Effector memory CD8-positive, alpha-beta T cell (primary cell): ENCODE results near the gene KCTD2.

Experiments
- ATAC-seq: fragments of 150-1000 bp; cut with Tn5 transposase; replicated peaks from 2 replicates; pipeline ENCODE4 v1.10.0; 2021; ENCODE audit warnings: mild to moderate bottlenecking, moderate library complexity
- DNase-seq, 3 experiments: peaks; one replicate each; pipeline ENCODE4 v3.0.0; 2021
- H3K27ac Mint-ChIP-seq, 2 donors: one replicate each; pipeline ENCODE4 v1.8.0; 2022; ENCODE audit warnings: mild to moderate bottlenecking in 2 of 2, mixed read lengths in 2 of 2, moderate library complexity in 2 of 2
- H3K27me3 Mint-ChIP-seq, 2 donors: one replicate each; pipeline ENCODE4 v1.8.0; 2022; ENCODE audit warnings: mixed read lengths in 2 of 2
- H3K36me3 Mint-ChIP-seq: one replicate; pipeline ENCODE4 v1.8.0; 2022; ENCODE audit warnings: mild to moderate bottlenecking, moderate library complexity, mixed read lengths; ENCODE audit not compliant: insufficient read depth
- H3K4me1 Mint-ChIP-seq, 2 donors: one replicate each; pipeline ENCODE4 v1.8.0; 2022; ENCODE audit warnings: low read depth in 2 of 2, mixed read lengths in 2 of 2
- H3K4me3 Mint-ChIP-seq, 2 donors: one replicate each; pipeline ENCODE4 v1.8.0; 2022; ENCODE audit warnings: mild to moderate bottlenecking in 2 of 2, mixed read lengths in 2 of 2, moderate library complexity in 2 of 2
- H3K9me3 Mint-ChIP-seq, 2 donors: one replicate each; pipeline ENCODE4 v1.8.0; 2022; ENCODE audit warnings: mixed read lengths in 2 of 2

KCTD2 gene

GRCh38 chr17:75093548-75094158 is 46.6 kb downstream of the KCTD2 start:
- DNase-seq (no peak), ATAC-seq (no peak)
- Mint-ChIP-seq H3K4me3 (no peak overlapping the region), H3K27ac (no peak overlapping the region), H3K36me3 (peaks cover 3% of the 10 kb centered on the region), H3K9me3 (no peaks in the 10 kb centered on the region), H3K4me1 (peaks cover 3% of the 10 kb centered on the region in 2 donors), H3K27me3 (no peaks in the 10 kb centered on the region)

DNA sequence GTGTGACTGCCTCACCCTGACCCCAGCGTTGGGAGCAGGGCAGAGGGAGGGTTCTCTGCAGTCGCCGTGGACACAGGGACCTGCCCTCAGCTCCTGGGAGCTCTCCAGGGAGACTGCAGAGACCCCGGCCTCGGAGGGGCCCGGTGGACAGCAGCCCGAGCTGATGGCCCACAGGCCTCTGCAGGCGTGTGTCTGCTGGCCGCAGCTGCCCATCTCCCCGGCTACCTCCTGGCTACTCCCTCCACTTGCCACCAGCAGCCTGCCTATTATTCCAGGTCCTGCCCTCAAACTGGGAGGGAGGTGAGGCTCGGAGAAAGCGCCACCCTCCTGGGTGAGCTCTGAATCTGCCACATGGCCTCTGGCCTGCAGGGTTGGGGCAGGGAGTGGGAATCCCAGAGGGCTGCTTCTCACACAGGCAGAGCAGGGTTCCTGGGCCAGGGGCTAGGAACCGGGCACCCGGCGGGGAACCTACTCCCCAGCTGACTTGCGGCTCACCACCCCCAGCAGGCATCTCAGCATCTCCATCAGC is 47.9 kb downstream of the KCTD2 start:
- peaks cover 3% of the 10 kb centered on the region in 2 donors for H3K4me1 Mint-ChIP-seq
- no peak overlapping the region for H3K4me3 Mint-ChIP-seq

DNA sequence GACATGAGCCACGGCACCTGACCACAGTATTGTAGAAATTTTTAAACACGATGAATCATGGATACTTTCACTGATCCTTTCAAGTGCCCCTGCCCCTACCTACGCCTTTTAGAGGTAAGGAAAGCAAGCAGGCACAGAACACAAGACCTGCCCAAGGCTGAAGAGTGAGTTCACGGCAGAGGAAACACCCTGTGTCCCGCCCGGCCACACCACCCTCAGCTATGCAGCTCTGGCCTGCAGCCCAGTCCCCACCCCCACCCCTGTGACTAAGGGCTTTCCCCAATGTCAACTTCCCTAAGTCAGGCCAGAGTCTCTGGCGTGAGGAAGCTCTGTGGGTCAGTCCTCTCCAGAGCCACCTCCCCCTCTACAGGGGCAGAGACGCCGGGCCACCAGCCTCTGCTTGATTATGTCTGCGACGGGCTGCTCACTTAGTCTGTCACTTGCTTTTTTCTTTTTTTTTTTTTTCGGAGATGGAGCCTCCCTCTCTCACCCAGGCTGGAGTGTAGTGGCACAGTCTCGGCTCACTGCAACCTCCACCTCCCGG is 49.1 kb downstream of the KCTD2 start:
- no peak overlapping the region for H3K4me3 Mint-ChIP-seq
- H3K9me3 Mint-ChIP-seq = no peaks in the 10 kb centered on the region
- no peaks in the 10 kb centered on the region for H3K27me3 Mint-ChIP-seq
- no peaks in the 10 kb centered on the region for H3K4me1 Mint-ChIP-seq
- no peak overlapping the region for H3K27ac Mint-ChIP-seq
- ATAC-seq (peak; percentile 27), DNase-seq (no peak)
- H3K36me3 Mint-ChIP-seq = peaks cover 5% of the 10 kb centered on the region

More for the DNA sequence above, 47.9 kb downstream of the KCTD2 start:
- Mint-ChIP-seq H3K27me3 (no peaks in the 10 kb centered on the region), H3K36me3 (peaks cover 4% of the 10 kb centered on the region), H3K9me3 (no peaks in the 10 kb centered on the region), H3K27ac (no peak overlapping the region)
- DNase-seq = no peak
- no peak for ATAC-seq

DNA sequence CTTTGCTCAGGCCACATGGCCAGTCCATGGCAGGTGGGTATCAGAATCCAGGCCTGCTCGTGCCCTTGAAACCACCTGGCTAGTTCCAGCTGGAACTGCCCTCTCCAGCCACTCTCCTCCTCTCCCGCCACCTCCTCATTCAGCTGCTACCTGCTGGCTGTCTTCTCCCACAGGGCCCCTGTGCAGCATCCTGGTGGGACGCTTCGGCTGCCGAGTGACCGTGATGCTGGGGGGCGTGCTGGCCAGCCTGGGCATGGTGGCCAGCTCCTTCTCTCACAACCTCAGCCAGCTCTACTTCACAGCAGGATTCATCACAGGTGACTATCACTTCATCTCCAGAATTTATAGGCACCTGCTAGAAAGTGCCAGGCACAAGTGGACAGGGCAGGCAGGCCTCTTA is 50.8 kb downstream of the KCTD2 start:
- Mint-ChIP-seq H3K9me3 (no peaks in the 10 kb centered on the region), H3K36me3 (peaks cover 5% of the 10 kb centered on the region), H3K27ac (no peak overlapping the region), H3K4me3 (no peak overlapping the region), H3K4me1 (no peaks in the 10 kb centered on the region), H3K27me3 (no peaks in the 10 kb centered on the region)
- DNase-seq (no peak), ATAC-seq (no peak)

- Mint-ChIP-seq H3K27ac (peak overlapping the region in 1 of 2 donors; percentile 63), H3K4me1 (no peaks in the 10 kb centered on the region), H3K9me3 (no peaks in the 10 kb centered on the region), H3K36me3 (peaks cover 5% of the 10 kb centered on the region), H3K27me3 (no peaks in the 10 kb centered on the region), H3K4me3 (no peak overlapping the region)
- DNase-seq = no peak
- no peak for ATAC-seq
Observed at GRCh38 chr17:75098861-75099260, 51.8 kb downstream of the KCTD2 start.

DNA sequence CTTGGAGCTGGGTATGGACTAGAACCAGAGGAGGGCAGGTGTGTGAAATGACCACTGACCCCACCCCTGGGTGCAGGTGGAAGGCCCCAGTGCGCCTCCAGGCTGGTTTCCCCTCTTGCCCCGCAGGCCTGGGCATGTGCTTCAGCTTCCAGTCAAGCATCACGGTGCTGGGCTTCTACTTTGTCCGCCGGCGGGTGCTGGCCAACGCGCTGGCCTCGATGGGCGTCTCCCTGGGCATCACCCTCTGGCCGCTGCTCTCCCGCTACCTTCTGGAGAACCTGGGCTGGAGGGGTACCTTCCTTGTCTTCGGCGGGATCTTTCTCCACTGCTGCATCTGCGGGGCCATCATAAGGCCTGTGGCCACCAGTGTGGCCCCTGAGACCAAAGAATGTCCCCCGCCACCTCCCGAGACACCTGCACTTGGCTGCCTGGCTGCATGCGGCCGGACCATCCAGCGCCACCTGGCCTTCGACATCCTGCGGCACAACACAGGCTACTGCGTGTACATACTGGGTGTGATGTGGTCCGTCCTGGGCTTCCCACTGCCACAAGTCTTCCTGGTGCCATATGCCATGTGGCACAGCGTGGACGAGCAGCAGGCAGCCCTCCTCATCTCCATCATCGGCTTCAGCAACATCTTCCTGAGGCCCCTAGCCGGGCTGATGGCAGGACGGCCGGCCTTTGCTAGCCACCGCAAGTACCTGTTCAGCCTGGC is 53.0 kb downstream of the KCTD2 start:
- no peak overlapping the region for H3K4me3 Mint-ChIP-seq
- no peak overlapping the region for H3K27ac Mint-ChIP-seq
- no peaks in the 10 kb centered on the region for H3K4me1 Mint-ChIP-seq
- no peaks in the 10 kb centered on the region for H3K27me3 Mint-ChIP-seq
- ATAC-seq = no peak
- peaks cover 2% of the 10 kb centered on the region for H3K36me3 Mint-ChIP-seq
- DNase-seq = no peak
- no peaks in the 10 kb centered on the region for H3K9me3 Mint-ChIP-seq

DNA sequence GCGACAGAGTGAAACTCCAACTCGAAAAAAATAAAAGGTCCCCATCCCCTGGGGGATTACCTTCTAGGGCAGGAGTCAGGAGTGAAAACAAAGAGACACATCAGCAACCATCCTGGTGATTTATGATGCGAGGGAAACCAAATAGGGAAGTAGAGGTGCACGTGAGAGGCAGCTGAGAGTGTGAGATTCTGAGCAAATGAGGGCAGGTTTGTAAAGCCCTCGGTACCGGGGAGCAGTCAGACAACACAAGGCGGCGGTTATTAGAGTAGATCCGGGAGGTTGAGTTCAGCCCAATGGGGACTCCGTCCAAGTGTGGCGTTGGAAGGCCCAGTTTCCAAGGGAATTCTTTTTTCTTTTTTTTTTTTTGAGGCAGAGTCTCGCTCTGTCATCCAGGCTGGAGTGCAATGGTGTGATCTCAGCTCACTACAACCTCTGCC is 55.4 kb downstream of the KCTD2 start:
- no peak overlapping the region for H3K27ac Mint-ChIP-seq
- no peaks in the 10 kb centered on the region for H3K27me3 Mint-ChIP-seq
- no peaks in the 10 kb centered on the region for H3K4me1 Mint-ChIP-seq
- no peaks in the 10 kb centered on the region for H3K9me3 Mint-ChIP-seq
- H3K36me3 Mint-ChIP-seq = peaks cover 2% of the 10 kb centered on the region
- DNase-seq (no peak), ATAC-seq (peak; percentile 27)
- H3K4me3 Mint-ChIP-seq = no peak overlapping the region

DNA sequence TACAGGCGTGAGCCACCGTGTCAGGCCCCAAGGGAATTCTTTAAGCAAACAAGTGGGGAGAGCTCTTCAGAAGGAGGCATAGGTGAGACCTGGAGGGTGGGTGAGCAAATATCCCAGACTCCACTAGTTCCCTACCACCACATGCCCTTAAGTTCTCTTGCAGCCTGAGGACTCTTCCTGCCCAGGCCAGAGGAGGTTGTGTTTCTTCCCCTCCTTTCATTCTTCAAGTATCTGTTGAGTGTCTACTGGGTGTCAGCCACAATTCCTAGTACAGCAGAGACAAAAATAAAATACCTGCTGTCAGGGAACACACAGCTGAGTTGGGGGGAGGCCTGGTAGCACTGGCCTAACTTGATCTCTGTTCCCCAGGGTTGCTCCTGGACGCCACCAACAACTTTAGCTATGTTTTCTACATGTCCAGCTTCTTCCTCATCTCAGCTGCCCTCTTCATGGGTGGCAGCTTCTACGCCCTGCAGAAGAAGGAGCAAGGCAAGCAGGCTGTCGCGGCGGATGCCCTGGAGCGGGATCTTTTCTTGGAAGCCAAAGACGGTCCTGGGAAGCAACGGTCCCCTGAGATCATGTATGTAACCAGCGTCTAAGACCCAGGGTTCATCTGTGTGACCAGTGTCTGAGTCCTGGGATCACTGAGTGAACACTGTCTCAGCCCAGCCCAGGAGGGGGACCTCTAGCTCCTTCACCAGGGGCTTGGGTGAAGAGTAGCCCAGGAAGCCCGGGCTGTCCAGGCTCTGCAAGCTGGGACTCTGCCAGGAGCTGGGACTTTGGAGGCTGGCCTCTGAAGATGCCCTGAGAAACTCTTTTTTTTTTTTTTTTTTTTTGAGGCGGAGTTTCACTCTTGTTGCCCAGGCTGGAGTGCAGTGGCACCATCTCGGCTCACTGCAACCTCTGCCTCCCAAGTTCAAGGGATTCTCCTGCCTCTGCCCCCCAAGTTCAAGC is 56.9 kb downstream of the KCTD2 start:
- Mint-ChIP-seq H3K4me1 (peaks cover 1 to 6% of the 10 kb centered on the region in 2 donors), H3K36me3 (peaks cover 2% of the 10 kb centered on the region), H3K27ac (no peak overlapping the region), H3K9me3 (no peaks in the 10 kb centered on the region), H3K4me3 (no peak overlapping the region), H3K27me3 (no peaks in the 10 kb centered on the region)
- ATAC-seq (no peak), DNase-seq (no peak)

GRCh38 chr17:75105126-75106080 is 58.4 kb downstream of the KCTD2 start:
- no peaks in the 10 kb centered on the region for H3K9me3 Mint-ChIP-seq
- peaks cover 9% of the 10 kb centered on the region for H3K36me3 Mint-ChIP-seq

GRCh38 chr17:75108193-75108592 is 61.2 kb downstream of the KCTD2 start:
- no peaks in the 10 kb centered on the region for H3K27me3 Mint-ChIP-seq
- H3K4me3 Mint-ChIP-seq = peak overlapping the region; percentile 79 to 84
- DNase-seq = no peak
- no peaks in the 10 kb centered on the region for H3K9me3 Mint-ChIP-seq
- H3K27ac Mint-ChIP-seq = no peak overlapping the region
- peaks cover 17 to 18% of the 10 kb centered on the region in 2 donors for H3K4me1 Mint-ChIP-seq
- no peak for ATAC-seq
- peaks cover 18% of the 10 kb centered on the region for H3K36me3 Mint-ChIP-seq

More at GRCh38 chr17:75105126-75106080, 58.4 kb downstream of the KCTD2 start:
- Mint-ChIP-seq H3K27me3 (no peaks in the 10 kb centered on the region), H3K4me1 (peaks cover 8 to 9% of the 10 kb centered on the region in 2 donors), H3K4me3 (no peak overlapping the region), H3K27ac (no peak overlapping the region)
- DNase-seq (no peak), ATAC-seq (no peak)

DNA sequence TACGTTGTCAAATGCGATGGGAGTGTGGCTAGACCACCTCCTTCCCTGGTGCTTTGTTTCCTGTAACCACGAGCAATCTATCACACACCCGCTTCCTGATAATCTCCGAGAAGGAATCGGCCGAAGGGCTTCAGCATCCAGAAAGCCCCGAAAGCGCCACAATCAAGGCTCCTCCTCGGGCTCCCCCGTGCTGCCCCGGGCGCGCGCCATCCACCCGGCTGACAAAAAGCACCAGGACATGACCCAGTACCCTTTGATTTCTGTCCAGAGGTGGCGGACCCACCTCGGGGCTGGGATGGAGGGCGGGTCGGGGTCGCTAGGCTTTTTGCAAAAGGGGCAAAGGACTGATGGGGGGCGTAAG is 62.0 kb downstream of the KCTD2 start:
- no peaks in the 10 kb centered on the region for H3K27me3 Mint-ChIP-seq
- H3K4me1 Mint-ChIP-seq = peaks cover 21% of the 10 kb centered on the region in 2 donors
- no peak for ATAC-seq
- H3K9me3 Mint-ChIP-seq = no peaks in the 10 kb centered on the region
- H3K4me3 Mint-ChIP-seq = peak overlapping the region; percentile 79 to 84
- peak overlapping the region in 1 of 2 donors; percentile 65 for H3K27ac Mint-ChIP-seq
- DNase-seq = peak in 1 of 3 experiments; percentile 12
- peaks cover 22% of the 10 kb centered on the region for H3K36me3 Mint-ChIP-seq
